Measurements from ENCODE around the gene SCLY. TPM values are rescaled to one million over a fixed set of nuclear protein-coding genes. Genes with fewer than 3 reads are reported as not detected.

Gene SCLY
- total RNA-seq, 1 donor from 2014 or later: 46.1 TPM

DNA sequence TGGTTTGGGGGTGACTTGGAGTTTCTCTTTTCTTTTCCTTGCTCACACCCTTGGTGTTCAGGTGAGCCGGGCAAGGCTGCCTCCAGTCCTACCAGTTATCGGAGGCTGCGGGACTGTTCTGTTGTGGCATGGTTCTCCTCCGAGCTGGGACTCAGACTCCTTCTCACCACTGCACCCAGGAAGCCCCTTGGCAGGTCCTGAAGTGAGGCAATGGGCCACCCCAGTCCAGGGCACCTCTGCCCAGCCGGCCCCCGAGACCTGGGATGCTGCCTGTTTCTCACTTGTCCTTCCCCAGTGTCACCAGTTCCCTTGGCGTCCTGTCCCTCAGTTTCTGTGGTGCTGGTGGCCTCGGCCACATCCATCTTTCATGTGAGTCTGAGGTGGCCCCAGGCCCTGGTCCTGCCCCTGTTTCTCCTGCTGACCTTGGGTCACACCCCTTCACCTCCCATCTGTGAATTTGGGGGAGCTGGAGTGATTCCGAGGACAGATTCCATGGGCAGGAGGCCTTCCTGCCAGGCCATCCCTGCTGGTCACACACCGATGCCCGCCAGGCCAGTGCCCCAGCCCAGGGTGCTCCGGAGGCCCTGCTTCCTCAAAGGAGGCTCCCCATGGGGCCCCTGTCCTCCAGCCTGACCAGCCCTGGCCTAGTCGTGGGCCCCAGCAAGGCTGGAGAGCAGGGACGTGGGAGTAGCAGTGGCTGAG, 71.1 kb downstream of the SCLY start:
- no peak overlapping the region for H3K4me3 Mint-ChIP-seq
- H3K9me3 Mint-ChIP-seq: no peaks in the 10 kb centered on the region
- no peak for DNase-seq (ENCODE audit: low read depth, low spot score)
- H3K36me3 Mint-ChIP-seq (ENCODE audit: low read depth): no peaks in the 10 kb centered on the region
- H3K27me3 Mint-ChIP-seq (ENCODE audit: low read depth): no peaks in the 10 kb centered on the region
- H3K27ac Mint-ChIP-seq (ENCODE audit: unreplicated experiment): no peak overlapping the region
- TF ChIP-seq, protein P1, sequence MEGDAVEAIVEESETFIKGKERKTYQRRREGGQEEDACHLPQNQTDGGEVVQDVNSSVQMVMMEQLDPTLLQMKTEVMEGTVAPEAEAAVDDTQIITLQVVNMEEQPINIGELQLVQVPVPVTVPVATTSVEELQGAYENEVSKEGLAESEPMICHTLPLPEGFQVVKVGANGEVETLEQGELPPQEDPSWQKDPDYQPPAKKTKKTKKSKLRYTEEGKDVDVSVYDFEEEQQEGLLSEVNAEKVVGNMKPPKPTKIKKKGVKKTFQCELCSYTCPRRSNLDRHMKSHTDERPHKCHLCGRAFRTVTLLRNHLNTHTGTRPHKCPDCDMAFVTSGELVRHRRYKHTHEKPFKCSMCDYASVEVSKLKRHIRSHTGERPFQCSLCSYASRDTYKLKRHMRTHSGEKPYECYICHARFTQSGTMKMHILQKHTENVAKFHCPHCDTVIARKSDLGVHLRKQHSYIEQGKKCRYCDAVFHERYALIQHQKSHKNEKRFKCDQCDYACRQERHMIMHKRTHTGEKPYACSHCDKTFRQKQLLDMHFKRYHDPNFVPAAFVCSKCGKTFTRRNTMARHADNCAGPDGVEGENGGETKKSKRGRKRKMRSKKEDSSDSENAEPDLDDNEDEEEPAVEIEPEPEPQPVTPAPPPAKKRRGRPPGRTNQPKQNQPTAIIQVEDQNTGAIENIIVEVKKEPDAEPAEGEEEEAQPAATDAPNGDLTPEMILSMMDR (conservative IDR thresholded peaks at IDR 0.05): no peak
- H3K4me1 Mint-ChIP-seq: no peaks in the 10 kb centered on the region

DNA sequence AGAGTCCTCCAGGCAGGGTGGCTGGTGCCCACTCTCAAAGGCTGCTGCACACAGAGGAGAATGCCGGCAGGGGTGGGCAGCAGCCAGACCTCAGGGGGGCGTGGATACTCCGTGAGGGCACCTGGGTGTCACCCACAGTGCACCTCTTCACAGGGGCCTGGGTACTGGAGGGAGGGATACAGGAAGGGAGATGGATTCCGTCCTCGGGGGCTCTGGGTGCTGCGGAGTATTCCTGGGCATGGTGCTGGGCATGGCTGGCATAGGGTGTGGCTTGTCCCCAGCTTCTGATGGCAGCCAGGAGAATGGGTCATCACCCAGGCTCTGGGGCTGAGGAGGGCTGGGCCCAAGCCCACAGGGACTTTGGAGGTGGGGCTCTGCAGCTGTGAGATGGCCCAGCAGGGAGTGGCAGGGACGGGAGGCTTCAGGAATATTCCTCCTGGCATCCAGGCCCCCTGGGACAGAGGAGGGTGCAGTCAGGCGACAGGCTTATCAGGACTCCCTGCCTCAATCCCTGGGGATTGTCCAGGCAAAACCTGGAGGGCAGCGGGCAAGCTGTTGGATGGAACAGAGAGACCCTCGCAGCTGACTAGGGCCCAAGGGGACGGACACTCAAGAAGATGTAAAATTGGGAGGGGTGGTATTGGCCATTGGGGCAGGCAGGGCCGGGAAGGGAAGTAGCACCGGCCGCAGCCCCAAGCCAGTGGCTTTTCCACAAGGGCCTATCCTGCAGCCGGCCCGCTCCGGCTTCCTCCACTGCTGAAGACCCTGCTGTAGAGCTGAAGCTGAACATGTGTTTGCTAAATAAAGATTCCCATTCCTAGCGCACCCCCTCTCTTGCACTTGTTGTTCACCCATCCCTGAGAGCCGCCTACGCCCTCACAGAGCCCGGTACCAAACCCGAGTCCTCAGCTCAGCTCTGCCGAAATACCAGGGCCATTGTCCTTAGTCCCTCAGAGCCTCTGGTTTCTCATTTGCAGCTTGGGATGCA, 72.0 kb downstream of the SCLY start:
- no peak overlapping the region for H3K27ac Mint-ChIP-seq (ENCODE audit: unreplicated experiment)
- H3K36me3 Mint-ChIP-seq (ENCODE audit: low read depth): no peaks in the 10 kb centered on the region
- DNase-seq (ENCODE audit: low read depth, low spot score): no peak
- H3K4me3 Mint-ChIP-seq: no peak overlapping the region
- TF ChIP-seq, protein P1 (conservative IDR thresholded peaks at IDR 0.05): no peak
- no peaks in the 10 kb centered on the region for H3K9me3 Mint-ChIP-seq
- no peaks in the 10 kb centered on the region for H3K4me1 Mint-ChIP-seq
- no peaks in the 10 kb centered on the region for H3K27me3 Mint-ChIP-seq (ENCODE audit: low read depth)

DNA sequence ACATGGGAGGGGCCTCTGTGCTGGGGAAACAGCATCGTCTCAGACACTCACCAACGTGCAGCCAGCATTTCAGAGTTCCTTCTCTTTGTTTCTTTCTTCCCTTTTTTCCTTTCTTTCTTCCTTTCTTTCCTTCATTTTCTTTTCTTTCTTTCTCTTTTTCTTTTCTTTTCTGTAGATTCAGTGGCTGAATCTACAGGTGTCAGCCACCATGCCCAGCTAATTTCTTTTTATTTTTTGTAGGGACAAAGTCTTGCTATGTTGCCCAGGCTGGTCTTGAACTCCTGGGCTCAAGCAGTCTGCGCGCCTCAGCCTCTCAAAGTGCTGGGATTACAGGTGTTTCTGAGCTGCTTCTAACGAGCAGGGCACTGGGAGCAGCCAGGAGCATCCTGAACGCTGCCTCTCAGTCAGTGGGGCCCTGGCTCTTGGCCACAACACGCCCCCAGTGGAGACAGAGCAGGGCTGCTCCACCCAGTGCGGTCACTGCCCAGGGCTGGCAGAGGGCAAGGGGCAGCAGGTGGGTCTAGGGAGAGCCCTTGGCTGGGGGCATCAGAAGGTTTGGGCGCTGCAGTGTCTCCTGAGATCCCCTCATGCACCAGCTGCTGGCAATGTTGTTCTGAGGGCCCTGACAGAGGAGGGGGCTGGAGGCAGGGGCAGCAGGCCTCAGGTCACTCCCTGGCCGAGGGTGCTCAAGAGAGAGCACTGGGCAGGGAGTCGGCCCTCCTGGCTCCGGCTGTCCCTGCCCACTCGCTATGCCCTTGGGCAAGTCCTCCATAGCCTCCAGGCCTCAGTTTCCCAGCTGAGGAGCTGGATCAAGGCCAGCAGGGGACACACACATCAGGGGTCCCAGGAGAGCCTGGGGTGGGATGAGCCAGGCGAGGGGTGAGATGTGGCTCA, 72.9 kb downstream of the SCLY start:
- no peak overlapping the region for H3K4me3 Mint-ChIP-seq
- no peaks in the 10 kb centered on the region for H3K9me3 Mint-ChIP-seq
- DNase-seq (ENCODE audit: low read depth, low spot score): no peak
- no peaks in the 10 kb centered on the region for H3K36me3 Mint-ChIP-seq (ENCODE audit: low read depth)
- H3K4me1 Mint-ChIP-seq: no peaks in the 10 kb centered on the region
- H3K27ac Mint-ChIP-seq (ENCODE audit: unreplicated experiment): no peak overlapping the region
- TF ChIP-seq, protein P1 (conservative IDR thresholded peaks at IDR 0.05): no peak
- no peaks in the 10 kb centered on the region for H3K27me3 Mint-ChIP-seq (ENCODE audit: low read depth)

DNA sequence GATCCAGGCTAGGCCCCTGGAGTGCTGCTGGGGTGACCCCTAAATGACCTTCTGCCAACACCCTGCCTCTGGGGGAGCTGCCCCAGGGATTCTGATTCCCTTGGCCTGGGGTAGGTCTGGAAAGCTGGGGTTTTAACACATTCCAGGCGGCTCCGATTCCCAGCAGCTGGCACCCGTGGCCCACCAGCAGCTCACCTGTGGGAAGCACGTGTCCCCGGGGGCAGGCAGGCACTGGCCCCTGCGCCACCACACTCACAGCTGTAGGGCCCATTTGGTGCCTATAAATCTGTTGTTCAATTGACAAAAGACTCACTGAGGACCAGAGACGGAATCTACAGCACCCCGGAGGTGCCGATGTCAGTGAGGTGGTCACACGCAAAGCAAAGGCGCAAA, 73.6 kb downstream of the SCLY start:
- no peaks in the 10 kb centered on the region for H3K4me1 Mint-ChIP-seq
- TF ChIP-seq, protein P1 (conservative IDR thresholded peaks at IDR 0.05): no peak
- H3K4me3 Mint-ChIP-seq: no peak overlapping the region
- no peak for DNase-seq (ENCODE audit: low read depth, low spot score)
- no peaks in the 10 kb centered on the region for H3K27me3 Mint-ChIP-seq (ENCODE audit: low read depth)
- H3K27ac Mint-ChIP-seq (ENCODE audit: unreplicated experiment): no peak overlapping the region
- no peaks in the 10 kb centered on the region for H3K9me3 Mint-ChIP-seq
- H3K36me3 Mint-ChIP-seq (ENCODE audit: low read depth): no peaks in the 10 kb centered on the region

DNA sequence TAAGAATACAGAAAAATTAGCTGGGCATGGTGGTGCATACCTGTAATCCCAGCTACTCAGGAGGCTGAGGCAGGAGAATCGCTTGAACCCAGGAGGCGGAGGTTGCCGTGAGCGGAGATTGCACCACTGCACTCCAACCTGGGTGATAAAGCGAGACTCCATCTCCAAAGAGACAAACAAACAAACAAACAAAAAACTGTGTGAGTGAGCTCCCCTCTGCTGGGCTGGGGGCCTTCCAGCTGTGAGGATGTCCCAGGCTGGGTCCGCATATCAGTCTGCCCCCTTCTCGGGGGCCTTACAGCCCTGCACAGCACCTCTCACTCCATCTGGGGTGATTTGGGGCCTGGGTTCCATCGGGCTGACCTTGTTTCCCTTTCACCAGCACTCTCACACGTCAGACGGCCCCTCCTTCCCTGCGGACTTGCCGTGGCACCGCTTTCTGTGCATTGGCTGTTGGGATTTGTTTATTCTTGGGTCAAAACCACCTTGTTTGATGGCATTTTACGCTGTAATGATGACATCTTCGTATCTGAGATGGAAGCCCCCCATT, 74.9 kb downstream of the SCLY start:
- Mint-ChIP-seq H3K36me3 (ENCODE audit: low read depth) (no peaks in the 10 kb centered on the region), H3K4me1 (no peaks in the 10 kb centered on the region), H3K9me3 (no peaks in the 10 kb centered on the region), H3K27me3 (ENCODE audit: low read depth) (no peaks in the 10 kb centered on the region), H3K27ac (ENCODE audit: unreplicated experiment) (no peak overlapping the region), H3K4me3 (no peak overlapping the region)
- TF ChIP-seq, protein P1 (conservative IDR thresholded peaks at IDR 0.05): no peak
- no peak for DNase-seq (ENCODE audit: low read depth, low spot score)
